ENCODE results near the gene PITX2.

- TF ChIP-seq CTCF (conservative IDR thresholded peaks at IDR 0.05; ENCODE audit: low read depth, low read length) (no peak), EZH2 (IDR thresholded peaks at IDR 0.05; ENCODE audit: borderline replicate concordance, low read depth, low read length, poor library complexity, severe bottlenecking) (no peak)
Observed at GRCh38 chr4:110663738-110664444, 41.0 kb upstream of the PITX2 start.

Measured in A673 (cell line).